Measurements from ENCODE around the gene NMRAL1.
A peak's percentile ranks its signal among the peaks of the same experiment; 100 is the strongest.

The NMRAL1 gene

GRCh38 chr16:4474192-4474961 is at the start of gene NMRAL1:
TSS of gene NMRAL1 (minus strand) at chr16:4474625. CDS start at chr16:4474132, 493 bp downstream.
- peak within 1 kb of the TSS; percentile 52 to 79 for H3K9ac ChIP-seq (ENCODE audit: low read depth in 1 of 2, low read length in 2 of 2)
- H3K4me1 ChIP-seq (ENCODE audit: control insufficient read depth in 2 of 2, insufficient read depth in 2 of 2, low read length in 2 of 2), result peaks cover 6 to 9% of the 10 kb centered on the region in 2 donors
- H3K27me3 ChIP-seq (ENCODE audit: control insufficient read depth in 2 of 2, insufficient read depth in 2 of 2, low read length in 2 of 2), result no peaks in the 10 kb centered on the region
- H3K27ac ChIP-seq (ENCODE audit: low read depth in 2 of 2, low read length in 2 of 2), result peak within 1 kb of the TSS; percentile 71 to 73
- peaks cover under 1 to 1% of the 10 kb centered on the region in 2 donors for H3K36me3 ChIP-seq (ENCODE audit: control insufficient read depth in 2 of 2, insufficient read depth in 2 of 2, low read length in 2 of 2)
- peak within 1 kb of the TSS; percentile 74 to 79 for H3K4me3 ChIP-seq (ENCODE audit: low read length in 2 of 2)
- H3K9me3 ChIP-seq (ENCODE audit: control insufficient read depth in 2 of 2, low read length in 2 of 2), result no peaks in the 10 kb centered on the region

DNA sequence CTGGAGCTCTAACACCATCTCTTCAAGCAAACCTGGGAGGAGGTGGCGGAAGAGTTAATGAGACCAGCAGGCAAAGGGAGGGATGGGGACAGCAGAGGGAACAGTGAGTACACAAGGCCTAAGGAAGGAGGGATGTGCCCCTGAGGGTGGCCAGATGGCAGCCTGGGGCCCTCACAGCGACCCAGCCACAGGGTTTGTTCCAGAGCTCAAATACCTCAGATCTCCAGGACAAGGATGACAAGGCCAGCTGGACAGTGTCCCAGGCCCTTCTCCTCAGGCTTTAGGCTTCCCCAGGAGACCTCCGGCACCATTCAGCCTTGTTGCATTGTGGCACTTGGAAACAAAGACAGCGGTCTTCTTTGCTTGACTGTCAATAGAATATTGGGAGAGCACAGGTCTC is 49.3 kb upstream of the NMRAL1 start:
- Histone ChIP-seq H3K9ac (ENCODE audit: low read depth in 1 of 2, low read length in 2 of 2) (no peak overlapping the region), H3K9me3 (ENCODE audit: control insufficient read depth in 2 of 2, low read length in 2 of 2) (no peaks in the 10 kb centered on the region), H3K4me3 (ENCODE audit: low read length in 2 of 2) (no peak overlapping the region), H3K36me3 (ENCODE audit: control insufficient read depth in 2 of 2, insufficient read depth in 2 of 2, low read length in 2 of 2) (peaks cover 0 to 2% of the 10 kb centered on the region in 2 donors), H3K27ac (ENCODE audit: low read depth in 2 of 2, low read length in 2 of 2) (no peak overlapping the region), H3K4me1 (ENCODE audit: control insufficient read depth in 2 of 2, insufficient read depth in 2 of 2, low read length in 2 of 2) (no peaks in the 10 kb centered on the region), H3K27me3 (ENCODE audit: control insufficient read depth in 2 of 2, insufficient read depth in 2 of 2, low read length in 2 of 2) (no peaks in the 10 kb centered on the region)

DNA sequence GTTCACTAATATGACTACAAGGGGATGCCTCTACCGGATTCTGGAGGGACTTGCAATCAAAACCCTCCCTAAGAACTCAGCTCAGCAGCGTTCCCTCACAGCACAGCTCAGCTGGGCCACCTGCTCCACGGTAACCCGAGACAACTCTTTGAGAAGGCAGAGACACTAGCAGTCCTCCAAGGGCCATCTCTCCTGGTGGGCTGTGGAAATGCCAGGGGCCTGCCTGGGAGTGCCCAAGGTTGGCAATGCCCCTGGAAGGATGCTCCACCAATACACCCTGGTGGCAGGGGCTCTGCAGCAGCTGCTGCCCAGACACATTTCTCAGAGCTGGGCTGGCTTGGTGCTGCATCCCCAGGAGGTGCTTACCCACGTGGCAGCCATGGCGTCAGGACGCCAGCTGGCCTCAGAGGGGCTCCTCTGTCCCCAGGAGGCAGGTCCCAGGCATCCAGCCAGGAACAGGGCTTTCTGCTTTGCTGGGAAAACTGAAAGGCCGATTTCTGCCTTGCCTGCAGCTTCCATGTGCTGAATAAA is 47.7 kb upstream of the NMRAL1 start:
- H3K4me1 ChIP-seq (ENCODE audit: control insufficient read depth in 2 of 2, insufficient read depth in 2 of 2, low read length in 2 of 2), result no peaks in the 10 kb centered on the region
- no peaks in the 10 kb centered on the region for H3K27me3 ChIP-seq (ENCODE audit: control insufficient read depth in 2 of 2, insufficient read depth in 2 of 2, low read length in 2 of 2)
- no peak overlapping the region for H3K9ac ChIP-seq (ENCODE audit: low read depth in 1 of 2, low read length in 2 of 2)
- H3K36me3 ChIP-seq (ENCODE audit: control insufficient read depth in 2 of 2, insufficient read depth in 2 of 2, low read length in 2 of 2), result peaks cover 0 to 2% of the 10 kb centered on the region in 2 donors
- no peak overlapping the region for H3K4me3 ChIP-seq (ENCODE audit: low read length in 2 of 2)
- H3K9me3 ChIP-seq (ENCODE audit: control insufficient read depth in 2 of 2, low read length in 2 of 2), result no peaks in the 10 kb centered on the region
- no peak overlapping the region for H3K27ac ChIP-seq (ENCODE audit: low read depth in 2 of 2, low read length in 2 of 2)

DNA sequence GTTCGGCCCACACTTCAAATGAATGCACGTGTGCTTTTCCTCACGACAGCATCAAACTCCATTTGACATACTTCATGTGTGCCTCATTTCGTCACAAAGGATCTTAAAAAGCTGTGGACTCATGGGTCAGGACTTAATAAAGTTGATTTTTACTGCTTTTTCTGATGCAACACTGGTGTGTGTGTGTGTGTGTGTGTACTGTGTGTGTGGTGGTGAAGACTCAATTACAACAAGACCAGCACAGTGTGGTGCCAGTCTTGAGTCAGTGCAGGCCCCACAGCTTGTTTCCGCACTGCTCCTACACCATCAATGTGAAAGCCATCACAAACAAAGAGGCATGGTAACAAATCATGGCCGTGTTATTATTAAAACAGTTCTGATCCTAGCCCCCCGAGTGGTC is 46.5 kb upstream of the NMRAL1 start:
- Histone ChIP-seq H3K27me3 (ENCODE audit: control insufficient read depth in 2 of 2, insufficient read depth in 2 of 2, low read length in 2 of 2) (no peaks in the 10 kb centered on the region), H3K4me3 (ENCODE audit: low read length in 2 of 2) (no peak overlapping the region), H3K9ac (ENCODE audit: low read depth in 1 of 2, low read length in 2 of 2) (no peak overlapping the region), H3K36me3 (ENCODE audit: control insufficient read depth in 2 of 2, insufficient read depth in 2 of 2, low read length in 2 of 2) (peaks cover 0 to 2% of the 10 kb centered on the region in 2 donors), H3K4me1 (ENCODE audit: control insufficient read depth in 2 of 2, insufficient read depth in 2 of 2, low read length in 2 of 2) (no peaks in the 10 kb centered on the region), H3K9me3 (ENCODE audit: control insufficient read depth in 2 of 2, low read length in 2 of 2) (no peaks in the 10 kb centered on the region), H3K27ac (ENCODE audit: low read depth in 2 of 2, low read length in 2 of 2) (no peak overlapping the region)

DNA sequence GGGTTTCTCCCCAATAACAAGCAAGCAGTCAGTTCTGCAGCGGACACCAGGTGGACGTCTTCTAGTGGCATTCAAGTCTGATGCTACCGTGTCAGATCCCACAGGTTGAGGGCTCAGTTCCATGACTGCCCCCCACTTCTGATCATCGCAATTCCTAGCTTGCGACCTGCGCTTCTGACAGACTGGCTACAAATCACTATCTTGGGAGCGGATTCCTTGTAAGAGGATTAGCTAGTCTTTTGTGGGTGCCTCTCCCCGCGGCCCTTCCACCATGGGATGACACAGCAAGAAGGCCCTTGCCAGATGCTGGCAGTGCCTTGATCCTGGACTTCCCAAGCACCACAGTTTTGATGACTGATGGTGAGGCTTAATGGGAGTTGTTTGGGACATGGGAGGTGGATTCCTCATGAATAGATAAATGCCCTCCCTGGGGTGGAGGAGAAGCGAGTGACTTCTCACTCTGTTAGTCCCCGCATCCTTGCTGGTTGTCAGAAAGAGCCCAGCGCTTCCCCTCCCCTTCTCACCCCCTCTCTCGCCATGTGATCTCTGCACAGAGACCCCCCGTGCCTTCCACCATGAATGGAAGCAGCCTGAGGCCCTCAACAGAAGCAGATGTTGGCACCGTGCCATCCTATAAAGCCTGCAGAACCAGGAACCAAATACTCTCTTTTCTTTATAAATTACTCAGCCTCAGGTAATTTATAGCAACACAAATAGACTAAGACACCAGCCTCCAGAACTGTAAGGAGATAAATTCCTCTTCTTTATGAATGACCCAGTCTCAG is 45.0 kb upstream of the NMRAL1 start:
- Histone ChIP-seq H3K9me3 (ENCODE audit: control insufficient read depth in 2 of 2, low read length in 2 of 2) (no peaks in the 10 kb centered on the region), H3K27me3 (ENCODE audit: control insufficient read depth in 2 of 2, insufficient read depth in 2 of 2, low read length in 2 of 2) (no peaks in the 10 kb centered on the region), H3K4me1 (ENCODE audit: control insufficient read depth in 2 of 2, insufficient read depth in 2 of 2, low read length in 2 of 2) (peaks cover 3 to 5% of the 10 kb centered on the region in 2 donors), H3K4me3 (ENCODE audit: low read length in 2 of 2) (no peak overlapping the region), H3K27ac (ENCODE audit: low read depth in 2 of 2, low read length in 2 of 2) (no peak overlapping the region), H3K9ac (ENCODE audit: low read depth in 1 of 2, low read length in 2 of 2) (no peak overlapping the region), H3K36me3 (ENCODE audit: control insufficient read depth in 2 of 2, insufficient read depth in 2 of 2, low read length in 2 of 2) (peaks cover 0 to 2% of the 10 kb centered on the region in 2 donors)

GRCh38 chr16:4517812-4518680 is 43.6 kb upstream of the NMRAL1 start:
- Histone ChIP-seq H3K4me3 (ENCODE audit: low read length in 2 of 2) (no peak overlapping the region), H3K4me1 (ENCODE audit: control insufficient read depth in 2 of 2, insufficient read depth in 2 of 2, low read length in 2 of 2) (peaks cover 9 to 12% of the 10 kb centered on the region in 2 donors), H3K27me3 (ENCODE audit: control insufficient read depth in 2 of 2, insufficient read depth in 2 of 2, low read length in 2 of 2) (no peaks in the 10 kb centered on the region), H3K27ac (ENCODE audit: low read depth in 2 of 2, low read length in 2 of 2) (no peak overlapping the region), H3K9me3 (ENCODE audit: control insufficient read depth in 2 of 2, low read length in 2 of 2) (no peaks in the 10 kb centered on the region), H3K9ac (ENCODE audit: low read depth in 1 of 2, low read length in 2 of 2) (no peak overlapping the region), H3K36me3 (ENCODE audit: control insufficient read depth in 2 of 2, insufficient read depth in 2 of 2, low read length in 2 of 2) (peaks cover 0 to under 1% of the 10 kb centered on the region in 2 donors)

- Histone ChIP-seq H3K9me3 (ENCODE audit: control insufficient read depth in 2 of 2, low read length in 2 of 2) (no peaks in the 10 kb centered on the region), H3K36me3 (ENCODE audit: control insufficient read depth in 2 of 2, insufficient read depth in 2 of 2, low read length in 2 of 2) (peaks cover 16 to 20% of the 10 kb centered on the region in 2 donors), H3K4me1 (ENCODE audit: control insufficient read depth in 2 of 2, insufficient read depth in 2 of 2, low read length in 2 of 2) (peaks cover 19 to 22% of the 10 kb centered on the region in 2 donors), H3K9ac (ENCODE audit: low read depth in 1 of 2, low read length in 2 of 2) (peak overlapping the region in 1 of 2 donors; percentile 41), H3K27ac (ENCODE audit: low read depth in 2 of 2, low read length in 2 of 2) (peak overlapping the region; percentile 45 to 74), H3K27me3 (ENCODE audit: control insufficient read depth in 2 of 2, insufficient read depth in 2 of 2, low read length in 2 of 2) (no peaks in the 10 kb centered on the region), H3K4me3 (ENCODE audit: low read length in 2 of 2) (peak overlapping the region in 1 of 2 donors; percentile 8)
Observed at GRCh38 chr16:4515611-4516233, 41.3 kb upstream of the NMRAL1 start.

DNA sequence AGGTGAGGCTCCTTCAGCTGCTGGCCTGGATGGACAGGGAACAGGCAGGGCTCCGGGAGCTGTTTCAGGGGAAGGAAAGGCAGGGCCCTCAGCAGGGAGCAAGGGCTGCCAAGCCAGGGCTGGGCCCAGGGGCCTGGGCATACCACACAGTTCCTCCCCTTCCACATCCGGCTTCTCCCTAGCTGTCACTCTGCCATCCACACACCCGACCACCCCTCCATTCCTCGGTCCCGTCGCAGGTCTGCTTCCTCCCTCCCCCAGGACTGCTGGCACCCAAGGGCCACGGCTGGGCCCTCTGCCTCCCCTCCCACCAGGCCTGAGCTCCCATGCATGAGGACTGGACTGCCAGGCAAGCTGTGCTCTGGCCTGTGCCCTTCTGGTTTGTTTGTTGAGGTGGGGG is 40.2 kb upstream of the NMRAL1 start:
- peaks cover 24 to 28% of the 10 kb centered on the region in 2 donors for H3K36me3 ChIP-seq (ENCODE audit: control insufficient read depth in 2 of 2, insufficient read depth in 2 of 2, low read length in 2 of 2)
- no peaks in the 10 kb centered on the region for H3K9me3 ChIP-seq (ENCODE audit: control insufficient read depth in 2 of 2, low read length in 2 of 2)
- H3K27me3 ChIP-seq (ENCODE audit: control insufficient read depth in 2 of 2, insufficient read depth in 2 of 2, low read length in 2 of 2), result no peaks in the 10 kb centered on the region
- H3K9ac ChIP-seq (ENCODE audit: low read depth in 1 of 2, low read length in 2 of 2), result no peak overlapping the region
- H3K27ac ChIP-seq (ENCODE audit: low read depth in 2 of 2, low read length in 2 of 2), result peak overlapping the region; percentile 45 to 74
- peaks cover 20 to 22% of the 10 kb centered on the region in 2 donors for H3K4me1 ChIP-seq (ENCODE audit: control insufficient read depth in 2 of 2, insufficient read depth in 2 of 2, low read length in 2 of 2)
- H3K4me3 ChIP-seq (ENCODE audit: low read length in 2 of 2), result no peak overlapping the region

DNA sequence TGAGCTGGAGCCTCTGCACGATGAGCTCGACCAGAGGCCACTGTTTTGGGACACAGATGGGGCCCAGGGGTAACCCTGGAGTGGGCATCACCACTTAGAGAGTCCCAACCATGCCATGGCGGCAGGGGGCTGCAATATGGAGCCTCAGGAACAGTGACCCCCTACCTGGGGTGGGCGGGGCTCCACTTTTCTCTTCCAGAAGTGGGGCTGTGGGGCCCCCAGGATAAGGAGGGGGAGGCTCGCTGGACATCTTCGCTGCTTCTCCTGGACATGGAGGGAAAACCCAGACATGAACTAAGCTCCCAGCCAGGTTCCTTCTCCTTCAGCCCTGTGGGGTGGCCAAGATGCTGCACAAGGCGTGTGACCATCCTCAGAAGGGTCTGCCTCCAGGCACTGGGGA is 39.5 kb upstream of the NMRAL1 start:
- no peaks in the 10 kb centered on the region for H3K27me3 ChIP-seq (ENCODE audit: control insufficient read depth in 2 of 2, insufficient read depth in 2 of 2, low read length in 2 of 2)
- H3K27ac ChIP-seq (ENCODE audit: low read depth in 2 of 2, low read length in 2 of 2), result peak overlapping the region; percentile 45 to 74
- H3K9me3 ChIP-seq (ENCODE audit: control insufficient read depth in 2 of 2, low read length in 2 of 2), result no peaks in the 10 kb centered on the region
- H3K4me1 ChIP-seq (ENCODE audit: control insufficient read depth in 2 of 2, insufficient read depth in 2 of 2, low read length in 2 of 2), result peaks cover 20 to 22% of the 10 kb centered on the region in 2 donors
- H3K9ac ChIP-seq (ENCODE audit: low read depth in 1 of 2, low read length in 2 of 2), result no peak overlapping the region
- H3K36me3 ChIP-seq (ENCODE audit: control insufficient read depth in 2 of 2, insufficient read depth in 2 of 2, low read length in 2 of 2), result peaks cover 31 to 35% of the 10 kb centered on the region in 2 donors
- no peak overlapping the region for H3K4me3 ChIP-seq (ENCODE audit: low read length in 2 of 2)

All from mucosa of rectum (tissue), 2 donors.